CD4-positive, alpha-beta T cell (primary cell): ENCODE measurements around the gene FBLN2. TPM values are rescaled to one million over a fixed set of nuclear protein-coding genes. Genes with fewer than 3 reads are reported as not detected.

Experiments
- ATAC-seq: fragments of 200-7000 bp; cut with Tn5 transposase; one replicate; pipeline ENCODE4 v1.10.0; 2022; ENCODE audit warnings: mild to moderate bottlenecking; ENCODE audit not compliant: poor library complexity
- CTCF ChIA-PET: fragments of 350-600 bp; sonication (Branson Sonifier 250); formaldehyde crosslinking; loops from one replicate; lab custom pipeline; 2021; ENCODE audit warnings: antibody characterized with exemption, inconsistent platforms; lab: Charles Lee
- POLR2A ChIA-PET: fragments of 350-600 bp; sonication (Branson Sonifier 250); formaldehyde crosslinking; loops from one replicate; lab custom pipeline; 2021; ENCODE audit warnings: antibody characterized with exemption, inconsistent platforms; lab: Charles Lee
- DNase-seq, 14 experiments: peaks; one replicate each; pipeline ENCODE4 v3.0.0-alpha.2; 2013 to 2020; ENCODE audit warnings: mixed read lengths in 2 of 14
- H3K27ac ChIP-seq, 2 donors: one replicate each; pipeline versions ENCODE4 v1.5.1 to v1.7.0; 2013; ENCODE audit warnings: low read length in 2 of 2, low read depth in 1 of 2, mild to moderate bottlenecking in 1 of 2
- H3K27me3 ChIP-seq, 2 experiments: 1 replicate in 1 of 2; 2 replicates in 1 of 2; pipeline versions ENCODE4 v1.6.1 to v1.7.0; 2013; ENCODE audit warnings: low read length in 2 of 2, control low read depth in 1 of 2, mild to moderate bottlenecking in 1 of 2, moderate library complexity in 1 of 2; ENCODE audit not compliant: insufficient read depth in 2 of 2, control insufficient read depth in 1 of 2
- H3K36me3 ChIP-seq: one replicate; pipeline ENCODE4 v1.6.1; 2013; ENCODE audit warnings: low read length, control low read depth; ENCODE audit not compliant: insufficient read depth
- H3K4me1 ChIP-seq: one replicate; pipeline ENCODE4 v1.6.1; 2013; ENCODE audit warnings: low read length, control low read depth; ENCODE audit not compliant: insufficient read depth
- H3K4me3 ChIP-seq: one replicate; pipeline ENCODE4 v1.5.1; 2013; ENCODE audit warnings: mild to moderate bottlenecking, low read length, moderate library complexity
- H3K9me3 ChIP-seq, 2 experiments: 1 replicate in 1 of 2; 2 replicates in 1 of 2; pipeline versions ENCODE4 v1.6.1 to v1.7.0; 2013; ENCODE audit warnings: low read length in 2 of 2, mild to moderate bottlenecking in 2 of 2, control low read depth in 1 of 2, moderate library complexity in 1 of 2; ENCODE audit not compliant: control insufficient read depth in 1 of 2, insufficient read depth in 1 of 2
- H3K27ac Mint-ChIP-seq: one replicate; pipeline ENCODE4 v1.8.0; 2020; ENCODE audit warnings: mixed read lengths
- H3K27me3 Mint-ChIP-seq: one replicate; pipeline ENCODE4 v1.8.0; 2021; ENCODE audit warnings: mixed read lengths
- H3K36me3 Mint-ChIP-seq: one replicate; pipeline ENCODE4 v1.8.0; 2021; ENCODE audit warnings: low read depth, mixed read lengths
- H3K4me1 Mint-ChIP-seq: one replicate; pipeline ENCODE4 v1.8.0; 2021; ENCODE audit warnings: low read depth, mixed read lengths
- H3K4me3 Mint-ChIP-seq: one replicate; pipeline ENCODE4 v1.8.0; 2020; ENCODE audit warnings: mild to moderate bottlenecking, mixed read lengths
- H3K9me3 Mint-ChIP-seq: one replicate; pipeline ENCODE4 v1.8.0; 2020; ENCODE audit warnings: mixed read lengths
- intact Hi-C, 2 experiments: fragments of 100-400 bp; cut with DNase I in 1 of 2; cut with micrococcal nuclease in 1 of 2; formaldehyde crosslinking; loops; one replicate each; pipeline versions ENCODE4 v1.15.1 to v1.9.0; 2023 to 2025; cut with DNase I, micrococcal nuclease
- total RNA-seq, 174 experiments: library from RNA in 2 of 174; stranded (reverse) in 2 of 174; gene quantifications; one replicate each; pipeline ENCODE4 v1.2.3 and lab custom pipeline; 2021 to 2026
- TF ChIP-seq, protein P1 (sequence below): fragments of 200-600 bp; IDR thresholded peaks from one replicate; pipeline ENCODE4 v1.8.0; 2022; ENCODE audit warnings: antibody characterized with exemption, mild to moderate bottlenecking

The FBLN2 gene
- total RNA-seq, 2 experiments from 2014 or later, result 0.19 to 0.25 TPM

DNA sequence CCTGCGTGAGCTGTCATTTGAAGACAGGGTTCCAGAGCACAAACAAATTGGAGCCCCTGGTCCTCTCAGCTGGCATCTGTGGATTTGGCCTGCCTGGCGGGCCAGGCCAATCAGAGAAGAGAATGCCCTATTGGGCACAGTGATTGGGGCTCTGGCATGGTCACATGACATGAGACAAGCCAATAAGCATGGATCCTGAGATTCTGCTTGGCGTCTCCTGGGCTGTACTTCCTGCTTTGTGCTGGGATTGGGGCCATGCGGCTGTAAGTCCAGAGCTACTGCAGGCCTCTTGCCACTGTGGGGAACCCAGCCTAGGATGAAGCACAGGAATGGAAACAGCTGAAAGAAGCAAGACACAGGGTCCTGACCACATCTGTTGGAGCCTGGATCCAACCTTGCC is 121.4 kb downstream of the FBLN2 start:
- Histone ChIP-seq H3K4me3 (no peak overlapping the region), H3K27me3 (peaks cover 8 to 17% of the 10 kb centered on the region in 2 experiments), H3K9me3 (peaks cover 0 to 5% of the 10 kb centered on the region in 2 experiments), H3K27ac (no peak overlapping the region), H3K36me3 (no peaks in the 10 kb centered on the region), H3K4me1 (no peaks in the 10 kb centered on the region)
- DNase-seq (no peak), ATAC-seq (no peak)
- CTCF ChIA-PET, result interaction anchor here (1.0 kb wide), 1 partner anchor 210 kb away, joined by 3 read pairs; the partner anchor contains the start of gene WNT7A
- TF ChIP-seq, protein P1, sequence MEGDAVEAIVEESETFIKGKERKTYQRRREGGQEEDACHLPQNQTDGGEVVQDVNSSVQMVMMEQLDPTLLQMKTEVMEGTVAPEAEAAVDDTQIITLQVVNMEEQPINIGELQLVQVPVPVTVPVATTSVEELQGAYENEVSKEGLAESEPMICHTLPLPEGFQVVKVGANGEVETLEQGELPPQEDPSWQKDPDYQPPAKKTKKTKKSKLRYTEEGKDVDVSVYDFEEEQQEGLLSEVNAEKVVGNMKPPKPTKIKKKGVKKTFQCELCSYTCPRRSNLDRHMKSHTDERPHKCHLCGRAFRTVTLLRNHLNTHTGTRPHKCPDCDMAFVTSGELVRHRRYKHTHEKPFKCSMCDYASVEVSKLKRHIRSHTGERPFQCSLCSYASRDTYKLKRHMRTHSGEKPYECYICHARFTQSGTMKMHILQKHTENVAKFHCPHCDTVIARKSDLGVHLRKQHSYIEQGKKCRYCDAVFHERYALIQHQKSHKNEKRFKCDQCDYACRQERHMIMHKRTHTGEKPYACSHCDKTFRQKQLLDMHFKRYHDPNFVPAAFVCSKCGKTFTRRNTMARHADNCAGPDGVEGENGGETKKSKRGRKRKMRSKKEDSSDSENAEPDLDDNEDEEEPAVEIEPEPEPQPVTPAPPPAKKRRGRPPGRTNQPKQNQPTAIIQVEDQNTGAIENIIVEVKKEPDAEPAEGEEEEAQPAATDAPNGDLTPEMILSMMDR, result no peak
- intact Hi-C loops, result no loop called here
- no peaks in the 10 kb centered on the region for H3K9me3 Mint-ChIP-seq
- no peaks in the 10 kb centered on the region for H3K4me1 Mint-ChIP-seq
- H3K27me3 Mint-ChIP-seq, result peaks cover 35% of the 10 kb centered on the region
- H3K36me3 Mint-ChIP-seq, result no peaks in the 10 kb centered on the region
- no peak overlapping the region for H3K27ac Mint-ChIP-seq
- no peak overlapping the region for H3K4me3 Mint-ChIP-seq
- POLR2A ChIA-PET, result no interaction called here

GRCh38 chr3:13671482-13672233 is 122.7 kb downstream of the FBLN2 start:
- Mint-ChIP-seq H3K4me1 (no peaks in the 10 kb centered on the region), H3K4me3 (no peak overlapping the region), H3K27me3 (peaks cover 40% of the 10 kb centered on the region), H3K36me3 (no peaks in the 10 kb centered on the region), H3K9me3 (no peaks in the 10 kb centered on the region), H3K27ac (no peak overlapping the region)
- ChIA-PET POLR2A (no interaction called here), CTCF (no interaction called here)
- no peak for DNase-seq
- H3K27me3 ChIP-seq, result peaks cover 10 to 17% of the 10 kb centered on the region in 2 experiments
- H3K36me3 ChIP-seq, result no peaks in the 10 kb centered on the region
- peaks cover 0 to 5% of the 10 kb centered on the region in 2 experiments for H3K9me3 ChIP-seq
- intact Hi-C loops, result no loop called here
- no peak overlapping the region for H3K27ac ChIP-seq
- TF ChIP-seq, protein P1, result no peak
- H3K4me1 ChIP-seq, result no peaks in the 10 kb centered on the region
- ATAC-seq, result no peak
- H3K4me3 ChIP-seq, result no peak overlapping the region

DNA sequence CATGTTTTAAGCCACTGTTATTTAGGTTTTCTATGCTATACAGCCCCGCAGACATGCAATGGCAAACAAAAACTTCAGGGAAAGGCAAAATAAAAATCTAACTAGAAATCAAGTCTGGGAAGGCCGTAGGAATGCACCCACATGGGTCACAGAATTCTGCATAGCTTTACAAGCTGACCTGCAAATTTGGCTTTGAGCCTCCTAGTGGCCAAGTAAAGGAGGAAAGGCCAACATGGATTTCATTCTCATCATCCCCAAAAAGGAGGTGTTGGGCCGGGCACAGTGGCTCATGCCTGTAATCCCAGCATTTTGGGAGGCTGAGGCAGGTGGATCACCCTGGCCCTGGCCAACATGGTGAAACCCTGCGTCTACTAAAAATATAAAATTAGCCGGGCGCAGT is 124.3 kb downstream of the FBLN2 start:
- H3K36me3 ChIP-seq, result no peaks in the 10 kb centered on the region
- TF ChIP-seq, protein P1, result peak; percentile 22
- no peak overlapping the region for H3K27ac ChIP-seq
- H3K27me3 ChIP-seq, result peaks cover 8 to 10% of the 10 kb centered on the region in 2 experiments
- no peak for DNase-seq
- ChIA-PET CTCF (interaction anchor here (1.1 kb wide), 1 partner anchor 208 kb away, joined by 6 read pairs; no protein-coding TSS in a partner anchor), POLR2A (no interaction called here)
- H3K36me3 Mint-ChIP-seq, result no peaks in the 10 kb centered on the region
- peaks cover 0 to 5% of the 10 kb centered on the region in 2 experiments for H3K9me3 ChIP-seq
- no peak overlapping the region for H3K4me3 ChIP-seq
- intact Hi-C loops, result no loop called here
- H3K4me1 ChIP-seq, result no peaks in the 10 kb centered on the region
- H3K4me1 Mint-ChIP-seq, result no peaks in the 10 kb centered on the region
- H3K27ac Mint-ChIP-seq, result no peak overlapping the region
- H3K9me3 Mint-ChIP-seq, result no peaks in the 10 kb centered on the region
- H3K4me3 Mint-ChIP-seq, result no peak overlapping the region
- peaks cover 32% of the 10 kb centered on the region for H3K27me3 Mint-ChIP-seq
- no peak for ATAC-seq
